Upper lobe of right lung (tissue), 1 donor: ENCODE measurements around the gene GGT7. TPM values are rescaled to one million over a fixed set of nuclear protein-coding genes. Genes with fewer than 3 reads are reported as not detected.
A peak's percentile ranks its signal among the peaks of the same experiment; 100 is the strongest.

Source experiments
- ATAC-seq: fragments of 200-7000 bp; cut with Tn5 transposase; one replicate; pipeline ENCODE4 v1.9.1; 2020; ENCODE audit warnings: mild to moderate bottlenecking, moderate library complexity
- DNase-seq: peaks from one replicate; pipeline ENCODE4 v3.0.0-alpha.2; 2020
- H3K27ac ChIP-seq: fragments of 200-600 bp; one replicate; pipeline ENCODE4 v1.8.0; 2022
- H3K27me3 ChIP-seq: fragments of 200-600 bp; one replicate; pipeline ENCODE4 v1.8.0; 2022; ENCODE audit warnings: mild to moderate bottlenecking
- H3K36me3 ChIP-seq: fragments of 200-600 bp; one replicate; pipeline ENCODE4 v1.8.0; 2022
- H3K4me1 ChIP-seq: fragments of 200-600 bp; one replicate; pipeline ENCODE4 v1.8.0; 2022
- H3K4me3 ChIP-seq: fragments of 200-600 bp; one replicate; pipeline ENCODE4 v1.8.0; 2022; ENCODE audit warnings: mild to moderate bottlenecking
- H3K9me3 ChIP-seq: fragments of 200-600 bp; one replicate; pipeline ENCODE4 v1.8.0; 2022
- CTCF ChIP-seq: fragments of 200-600 bp; IDR thresholded peaks from one replicate; pipeline ENCODE4 v1.8.0; 2022; ENCODE audit warnings: antibody characterized with exemption
- intact Hi-C: fragments of 100-400 bp; cut with DNase I; formaldehyde crosslinking; loops from one replicate; pipeline ENCODE4 v1.11.0; 2022
- total RNA-seq: library from RNA; stranded (reverse); fragmentation: NEBNext Ultra II Directional; extraction: Animal tissue kit (Norgen Biotek cat#: 25700); gene quantifications from one replicate; pipeline ENCODE4 v1.2.1, GENCODE V29; 2021
- donor health status: DM: no; HTN: yes; CAD: no; lungs with severe emphysema.

GGT7 gene
- total RNA-seq, 1 donor from 2014 or later = 20.6 TPM

GRCh38 chr20:34880215-34880850 is 7.7 kb upstream of the GGT7 start:
- peak overlapping the region; percentile 20 for H3K4me3 ChIP-seq
- no peak for TF ChIP-seq CTCF
- peaks cover 26% of the 10 kb centered on the region for H3K36me3 ChIP-seq
- ATAC-seq = no peak
- H3K4me1 ChIP-seq = peaks cover 13% of the 10 kb centered on the region
- H3K27me3 ChIP-seq = no peaks in the 10 kb centered on the region
- intact Hi-C loops = no loop called here
- no peaks in the 10 kb centered on the region for H3K9me3 ChIP-seq
- no peak overlapping the region for H3K27ac ChIP-seq
- DNase-seq = no peak

- H3K4me3 ChIP-seq = peak within 1 kb of the TSS; percentile 70
- no peaks in the 10 kb centered on the region for H3K9me3 ChIP-seq
- no peaks in the 10 kb centered on the region for H3K27me3 ChIP-seq
- peak within 1 kb of the TSS; percentile 84 for H3K27ac ChIP-seq
- DNase-seq (no peak), ATAC-seq (peak; percentile 90)
- peaks cover 41% of the 10 kb centered on the region for H3K4me1 ChIP-seq
- no peak for TF ChIP-seq CTCF
- H3K36me3 ChIP-seq = no peaks in the 10 kb centered on the region
- intact Hi-C loops = no loop called here
Measured at GRCh38 chr20:34876406-34877282, 4.0 kb upstream of the GGT7 start, which contains the start of gene ACSS2. TSS of gene ACSS2 (plus strand) at chr20:34876612. CDS start at chr20:34876646, 34 bp downstream.

- ATAC-seq = peak; percentile 91
- intact Hi-C loops = no loop called here
- Histone ChIP-seq H3K27me3 (no peaks in the 10 kb centered on the region), H3K9me3 (no peaks in the 10 kb centered on the region), H3K27ac (peak overlapping the region; percentile 84), H3K4me1 (peaks cover 44% of the 10 kb centered on the region), H3K36me3 (no peaks in the 10 kb centered on the region), H3K4me3 (peak overlapping the region; percentile 70)
- TF ChIP-seq CTCF = peak; percentile 30
- DNase-seq = peak; percentile 100
Measured at GRCh38 chr20:34875642-34876405, 3.2 kb upstream of the GGT7 start.

- Histone ChIP-seq H3K4me1 (peaks cover 39% of the 10 kb centered on the region), H3K36me3 (no peaks in the 10 kb centered on the region), H3K27ac (peak overlapping the region; percentile 84), H3K4me3 (no peak overlapping the region), H3K27me3 (no peaks in the 10 kb centered on the region), H3K9me3 (no peaks in the 10 kb centered on the region)
- DNase-seq (no peak), ATAC-seq (peak; percentile 62)
- intact Hi-C loops = loop anchor here (5.0 kb wide), 1 partner anchor 83 kb away; the partner anchor contains the start of genes GSS and MYH7B
- peak; percentile 88 for TF ChIP-seq CTCF
Measured at GRCh38 chr20:34874094-34874654, 1.5 kb upstream of the GGT7 start.

- no peak overlapping the region for H3K27ac ChIP-seq
- ATAC-seq (no peak), DNase-seq (no peak)
- no peak for TF ChIP-seq CTCF
- H3K4me1 ChIP-seq = peaks cover 39% of the 10 kb centered on the region
- no peak overlapping the region for H3K4me3 ChIP-seq
- no peaks in the 10 kb centered on the region for H3K27me3 ChIP-seq
- no peaks in the 10 kb centered on the region for H3K36me3 ChIP-seq
- no peaks in the 10 kb centered on the region for H3K9me3 ChIP-seq
- intact Hi-C loops = loop anchor here (5.0 kb wide), 1 partner anchor 84 kb away; the partner anchor contains the start of genes GSS and MYH7B
Measured at GRCh38 chr20:34873583-34874093, 982 bp upstream of the GGT7 start.
